HepG2 (cell line): ENCODE data around the gene PIK3R1. TPM values are rescaled to one million over a fixed set of nuclear protein-coding genes. Genes with fewer than 3 reads are reported as not detected.

ENCODE experiments used
- ATAC-seq: fragments of 200-7000 bp; cut with Tn5 transposase; 3 replicates; pipeline ENCODE4 v1.9.1; 2020; ENCODE audit warnings: mild to moderate bottlenecking, moderate library complexity
- BruUV-seq: library from RNA; stranded (reverse); fragments of 400-500 nt; replicated peaks from 2 replicates; lab custom pipeline; 2021; lab: Mats Ljungman, UMichigan
- CTCF ChIA-PET: fragments of 300-600 bp; formaldehyde crosslinking; extraction: SDS; loops from one replicate; lab custom pipeline; 2021; ENCODE audit warnings: low total read pairs, inconsistent platforms, low intra/inter-chr PET ratio; lab: Yijun Ruan, JAX
- POLR2A ChIA-PET: fragments of 350-600 bp; sonication (Branson Sonifier 250); formaldehyde crosslinking; loops from one replicate; lab custom pipeline; 2020; ENCODE audit warnings: antibody characterized with exemption, inconsistent platforms; lab: Yijun Ruan, JAX
- DNase-seq: peaks from one replicate; pipeline ENCODE4 v3.0.0-alpha.2; 2015; ENCODE audit warnings: low spot score
- FAIRE-seq: peaks from 3 replicates; lab custom pipeline; 2011; peaks lifted over from hg19 to GRCh38; lab: Jason Lieb, UNC
- H2AFZ ChIP-seq: one replicate; pipeline ENCODE4 v1.6.1; 2011; ENCODE audit warnings: low read length, inconsistent platforms
- H3K27ac ChIP-seq: fragments of 300-600 bp; 3 replicates; pipeline ENCODE4 v1.8.0; 2011; ENCODE audit warnings: mixed run types, mild to moderate bottlenecking, mixed read lengths, low read length, inconsistent platforms; ENCODE audit not compliant: insufficient read depth; ENCODE audit errors: extremely low read length
- H3K27me3 ChIP-seq, 2 experiments: fragments of 200-600 bp in 1 of 2; 2 replicates in 1 of 2; 3 replicates in 1 of 2; pipeline versions ENCODE4 v1.6.0 to v1.8.0; 2011; ENCODE audit warnings: low read length in 2 of 2, mild to moderate bottlenecking in 2 of 2, moderate library complexity in 2 of 2, inconsistent platforms in 1 of 2; ENCODE audit not compliant: insufficient read depth in 2 of 2, control insufficient read depth in 1 of 2
- H3K36me3 ChIP-seq, 2 experiments: fragments of 200-600 bp in 1 of 2; replicated peaks in 1 of 2; 2 replicates in 1 of 2; 3 replicates in 1 of 2; pipeline versions ENCODE4 v1.5.1 to v1.8.0; 2011; ENCODE audit warnings: low read length in 2 of 2, inconsistent platforms in 1 of 2; ENCODE audit not compliant: insufficient read depth in 2 of 2, control insufficient read depth in 1 of 2
- H3K4me1 ChIP-seq: 2 replicates; pipeline ENCODE4 v1.5.1; 2012; ENCODE audit warnings: low read length, inconsistent platforms; ENCODE audit not compliant: insufficient read depth
- H3K4me2 ChIP-seq: 2 replicates; pipeline ENCODE4 v1.6.0; 2011; ENCODE audit warnings: low read depth, low read length, inconsistent platforms
- H3K4me3 ChIP-seq, 3 experiments: fragments of 200-600 bp in 1 of 3; sonication (generic), shearing (Covaris generic) in 1 of 3; replicated peaks in 1 of 3; 2 replicates each; pipeline ENCODE4 v1.5.1; 2011 to 2016; ENCODE audit warnings: low read length in 3 of 3, inconsistent platforms in 2 of 3, low read depth in 2 of 3, mild to moderate bottlenecking in 2 of 3, control low read depth in 1 of 3, mixed read lengths in 1 of 3; ENCODE audit not compliant: insufficient read depth in 1 of 3
- H3K79me2 ChIP-seq: one replicate; pipeline ENCODE4 v1.6.1; 2011; ENCODE audit warnings: low read length, inconsistent platforms; ENCODE audit not compliant: insufficient read depth
- H3K9ac ChIP-seq: 2 replicates; pipeline ENCODE4 v1.6.0; 2011; ENCODE audit warnings: mild to moderate bottlenecking, low read depth, low read length, inconsistent platforms; ENCODE audit not compliant: insufficient read depth
- H3K9me3 ChIP-seq: 2 replicates; pipeline ENCODE4 v1.5.1; 2012; ENCODE audit warnings: mild to moderate bottlenecking, low read length
- H4K20me1 ChIP-seq: 2 replicates; pipeline ENCODE4 v1.6.0; 2011; ENCODE audit warnings: inconsistent platforms, mild to moderate bottlenecking, low read length, moderate library complexity; ENCODE audit not compliant: insufficient read depth
- ARNT ChIP-seq: fragments of 450-650 bp; IDR thresholded peaks from 2 replicates; pipeline ENCODE4 v1.6.1; 2017
- CENPBD1 ChIP-seq: sonication (generic); formaldehyde crosslinking; IDR thresholded peaks from 2 replicates; pipeline ENCODE4 v1.8.0; 2022; ENCODE audit warnings: missing genetic modification reagents, low read depth, mild to moderate bottlenecking, borderline replicate concordance
- FLYWCH1 ChIP-seq: sonication (generic); formaldehyde crosslinking; IDR thresholded peaks from 2 replicates; pipeline ENCODE4 v1.8.1; 2023; ENCODE audit warnings: mild to moderate bottlenecking, missing genetic modification reagents
- FOXK2 ChIP-seq: fragments of 450-650 bp; IDR thresholded peaks from 2 replicates; pipeline ENCODE4 v1.6.1; 2016
- MED1 ChIP-seq: sonication (generic); formaldehyde crosslinking; IDR thresholded peaks from 2 replicates; pipeline ENCODE4 v1.4.0; 2020; ENCODE audit warnings: missing genetic modification reagents
- MIER3 ChIP-seq: IDR thresholded peaks from 2 replicates; pipeline ENCODE4 v1.6.1; 2016; ENCODE audit warnings: missing compliant biosample characterization, borderline replicate concordance
- NFKBIZ ChIP-seq: IDR thresholded peaks from 2 replicates; pipeline ENCODE4 v1.6.1; 2018; ENCODE audit warnings: missing genetic modification reagents, missing compliant biosample characterization
- NR2C2 ChIP-seq: sonication (generic); formaldehyde crosslinking; IDR thresholded peaks from 2 replicates; pipeline ENCODE4 v1.4.0; 2020; ENCODE audit warnings: missing genetic modification reagents, mild to moderate bottlenecking, moderate library complexity, borderline replicate concordance
- NR2F2 ChIP-seq: IDR thresholded peaks from 2 replicates; pipeline ENCODE4 v1.6.1; 2012; ENCODE audit warnings: low read depth, inconsistent platforms, borderline replicate concordance
- SP140L ChIP-seq: sonication (generic); formaldehyde crosslinking; IDR thresholded peaks from 2 replicates; pipeline ENCODE4 v1.4.0; 2020; ENCODE audit warnings: missing genetic modification reagents, borderline replicate concordance
- THAP7 ChIP-seq: sonication (generic); formaldehyde crosslinking; IDR thresholded peaks from 2 replicates; pipeline ENCODE4 v1.8.1; 2023; ENCODE audit warnings: mild to moderate bottlenecking, missing genetic modification reagents
- ZNF282 ChIP-seq: fragments of 450-650 bp; IDR thresholded peaks from 2 replicates; pipeline ENCODE4 v1.6.1; 2018; ENCODE audit not compliant: partially characterized antibody
- ZNF326 ChIP-seq: sonication (generic); formaldehyde crosslinking; IDR thresholded peaks from 2 replicates; pipeline ENCODE4 v1.4.0; 2020; ENCODE audit warnings: missing genetic modification reagents, borderline replicate concordance
- ZNF331 ChIP-seq: sonication (generic); formaldehyde crosslinking; IDR thresholded peaks from 2 replicates; pipeline ENCODE4 v1.4.0; 2020; ENCODE audit warnings: missing genetic modification reagents
- ZNF562 ChIP-seq: sonication (generic); formaldehyde crosslinking; IDR thresholded peaks from 2 replicates; pipeline ENCODE4 v1.8.0; 2022; ENCODE audit warnings: missing genetic modification reagents, borderline replicate concordance
- WGBS: methylation state at CpG from one replicate; pipeline ENCODE4 v1.1.6; 2017; ENCODE audit warnings: low lambda C conversion rate; 5-methylcytosine and 5-hydroxymethylcytosine counted together
- in situ Hi-C: cut with HindIII; loops from 2 replicates; pipeline ENCODE4 v1.10.0; 2017; ENCODE audit warnings: low pct_unique_long_range_greater_than_20kb; ENCODE audit not compliant: extremely low pct_ligation_motif_present
- intact Hi-C: fragments of 100-400 bp; cut with micrococcal nuclease; formaldehyde crosslinking; loops from one replicate; pipeline ENCODE4 v1.10.0; 2022; ENCODE audit not compliant: unreplicated experiment
- polyA plus RNA-seq, 8 experiments: library from polyadenylated mRNA; depleted of rRNA in 3 of 8; stranded (reverse) in 7 of 8; unstranded in 1 of 8; fragments of >200 nt; fragmentation: Illumina TruSeq in 4 of 8; extraction: Trizol in 4 of 8; gene quantifications; 2 replicates each; pipeline versions ENCODE4 v1.2.1 to v1.2.3, GENCODE V29; 2011 to 2016; ENCODE audit warnings: low read depth in 4 of 8, missing spikeins in 1 of 8, mixed read lengths in 1 of 8; ENCODE audit not compliant: insufficient read depth in 1 of 8
- total RNA-seq, 5 experiments: library from RNA; depleted of rRNA; stranded (reverse); fragments of >200 nt; fragmentation: Illumina TruSeq; extraction: Trizol; gene quantifications; 2 replicates each; pipeline ENCODE4 v1.2.3, GENCODE V29; 2016; ENCODE audit warnings: low read depth in 1 of 5
- TF ChIP-seq, protein P1 (sequence below): sonication (generic); formaldehyde crosslinking; IDR thresholded peaks from 2 replicates; pipeline ENCODE4 v1.5.0; 2020; ENCODE audit warnings: missing genetic modification reagents
- TF ChIP-seq, protein P2 (sequence below): sonication (generic); formaldehyde crosslinking; IDR thresholded peaks from 2 replicates; pipeline ENCODE4 v1.8.0; 2022; ENCODE audit warnings: mild to moderate bottlenecking, missing genetic modification reagents, moderate library complexity
- TF ChIP-seq, protein P3 (sequence below): sonication (generic); formaldehyde crosslinking; IDR thresholded peaks from 2 replicates; pipeline ENCODE4 v1.8.0; 2023; ENCODE audit warnings: mild to moderate bottlenecking, missing genetic modification reagents

PIK3R1 gene
- total and polyA plus RNA-seq, 2 of the 13 experiments (the other 11 are each of a cell fraction or from before 2014, with no cell fraction given), result 8.4 to 21.3 TPM

GRCh38 chr5:68303754-68304420 lies 88.3 kb downstream of the PIK3R1 start (continued):
- TF ChIP-seq MED1 (CRISPR knock-in tag) (no peak), FLYWCH1 (CRISPR knock-in tag) (no peak), ZNF331 (no peak), CENPBD1 (CRISPR knock-in tag) (no peak), SP140L (CRISPR knock-in tag) (no peak)
- TF ChIP-seq, protein P1, sequence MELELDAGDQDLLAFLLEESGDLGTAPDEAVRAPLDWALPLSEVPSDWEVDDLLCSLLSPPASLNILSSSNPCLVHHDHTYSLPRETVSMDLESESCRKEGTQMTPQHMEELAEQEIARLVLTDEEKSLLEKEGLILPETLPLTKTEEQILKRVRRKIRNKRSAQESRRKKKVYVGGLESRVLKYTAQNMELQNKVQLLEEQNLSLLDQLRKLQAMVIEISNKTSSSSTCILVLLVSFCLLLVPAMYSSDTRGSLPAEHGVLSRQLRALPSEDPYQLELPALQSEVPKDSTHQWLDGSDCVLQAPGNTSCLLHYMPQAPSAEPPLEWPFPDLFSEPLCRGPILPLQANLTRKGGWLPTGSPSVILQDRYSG (CRISPR knock-in tag), result no peak
- TF ChIP-seq, protein P2, sequence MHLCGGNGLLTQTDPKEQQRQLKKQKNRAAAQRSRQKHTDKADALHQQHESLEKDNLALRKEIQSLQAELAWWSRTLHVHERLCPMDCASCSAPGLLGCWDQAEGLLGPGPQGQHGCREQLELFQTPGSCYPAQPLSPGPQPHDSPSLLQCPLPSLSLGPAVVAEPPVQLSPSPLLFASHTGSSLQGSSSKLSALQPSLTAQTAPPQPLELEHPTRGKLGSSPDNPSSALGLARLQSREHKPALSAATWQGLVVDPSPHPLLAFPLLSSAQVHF, result no peak

DNA sequence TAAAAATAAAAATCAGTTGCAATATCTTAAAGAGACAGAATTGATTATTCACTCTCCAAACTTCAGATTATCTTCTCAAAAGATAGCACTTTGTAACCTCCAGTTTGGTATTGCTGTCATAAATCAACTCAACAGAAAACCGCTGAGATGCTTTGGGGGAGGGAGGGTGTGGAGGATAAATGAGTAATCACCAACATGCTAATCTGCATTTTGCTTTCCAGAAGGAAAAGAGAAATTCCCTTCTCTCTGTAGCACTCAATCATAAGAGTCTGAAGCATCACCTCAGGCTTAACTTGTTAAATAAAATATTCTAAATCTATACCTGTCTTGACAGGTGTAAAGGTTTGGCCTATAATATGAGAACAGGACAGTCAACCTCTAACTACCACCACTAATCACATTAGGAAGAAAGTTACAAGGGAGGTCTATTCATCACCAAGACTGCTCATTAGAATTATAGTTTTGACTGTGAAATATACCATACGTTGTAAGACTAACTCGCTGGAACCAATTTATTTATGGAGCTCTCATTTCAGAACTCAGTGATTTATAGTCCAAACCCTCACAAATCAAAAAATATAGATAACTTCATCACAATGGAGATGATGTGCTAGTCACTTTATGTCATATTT lies 89.0 kb downstream of the PIK3R1 start:
- in situ Hi-C loops, result no loop called here
- Histone ChIP-seq H3K79me2 (no peaks in the 10 kb centered on the region), H3K9me3 (no peaks in the 10 kb centered on the region), H3K27ac (no peak overlapping the region), H3K4me3 (no peak overlapping the region), H4K20me1 (no peaks in the 10 kb centered on the region), H3K9ac (no peak overlapping the region), H2AFZ (no peak overlapping the region), H3K4me2 (no peak overlapping the region), H3K4me1 (no peaks in the 10 kb centered on the region), H3K36me3 (0 out of 5 replicates have a peak, but pooled peaks cover 0 to under 1% of the 10 kb centered on the region in 2 experiments), H3K27me3 (peaks cover 0 to 4% of the 10 kb centered on the region in 2 experiments; a peak in 1 of 5 replicates)
- no TSS peak for BruUV-seq
- FAIRE-seq (no peak), DNase-seq (no peak), ATAC-seq (no peak)
- ChIA-PET POLR2A (no interaction called here), CTCF (no interaction called here)
- intact Hi-C loops, result no loop called here
- WGBS, result 73% methylated on average over 3 of the region's 3 CpGs
- TF ChIP-seq NR2C2 (CRISPR knock-in tag) (no peak), MIER3 (CRISPR knock-in tag) (no peak), ZNF326 (no peak), FOXK2 (no peak), ZNF282 (no peak), ZNF562 (no peak), NFKBIZ (no peak), THAP7 (CRISPR knock-in tag) (no peak), ARNT (no peak), NR2F2 (no peak)
- TF ChIP-seq, protein P3, sequence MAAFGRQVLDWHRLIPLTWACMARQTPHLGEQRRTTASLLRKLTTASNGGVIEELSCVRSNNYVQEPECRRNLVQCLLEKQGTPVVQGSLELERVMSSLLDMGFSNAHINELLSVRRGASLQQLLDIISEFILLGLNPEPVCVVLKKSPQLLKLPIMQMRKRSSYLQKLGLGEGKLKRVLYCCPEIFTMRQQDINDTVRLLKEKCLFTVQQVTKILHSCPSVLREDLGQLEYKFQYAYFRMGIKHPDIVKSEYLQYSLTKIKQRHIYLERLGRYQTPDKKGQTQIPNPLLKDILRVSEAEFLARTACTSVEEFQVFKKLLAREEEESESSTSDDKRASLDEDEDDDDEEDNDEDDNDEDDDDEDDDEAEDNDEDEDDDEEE, result no peak
